Skeletal muscle satellite cell (primary cell): ENCODE results near the gene TPP1.

Source experiments
- H3K27me3 ChIP-seq: 2 replicates; pipeline ENCODE4 v1.7.0; 2013; ENCODE audit warnings: low read length; ENCODE audit not compliant: control insufficient read depth, insufficient read depth
- H3K36me3 ChIP-seq: 2 replicates; pipeline ENCODE4 v1.7.0; 2013; ENCODE audit warnings: mild to moderate bottlenecking, control low read depth, low read length; ENCODE audit not compliant: insufficient read depth
- H3K4me1 ChIP-seq: 2 replicates; pipeline ENCODE4 v1.7.0; 2013; ENCODE audit warnings: low read length; ENCODE audit not compliant: control insufficient read depth, insufficient read depth
- H3K4me2 ChIP-seq: 2 replicates; pipeline ENCODE4 v1.7.0; 2013; ENCODE audit warnings: mild to moderate bottlenecking, low read length
- H3K4me3 ChIP-seq: 2 replicates; pipeline ENCODE4 v1.7.0; 2013; ENCODE audit warnings: low read length
- H3K9ac ChIP-seq: 2 replicates; pipeline ENCODE4 v1.7.0; 2013; ENCODE audit warnings: mild to moderate bottlenecking, low read depth, low read length, moderate library complexity
- H3K9me3 ChIP-seq: replicated peaks from 2 replicates; pipeline ENCODE4 v1.7.0; 2013; ENCODE audit warnings: mild to moderate bottlenecking, control low read depth, low read length

TPP1 gene

GRCh38 chr11:6596239-6596877 is 22.9 kb downstream of the TPP1 start:
- H3K4me1 ChIP-seq = no peaks in the 10 kb centered on the region
- no peaks in the 10 kb centered on the region for H3K27me3 ChIP-seq
- no peaks in the 10 kb centered on the region for H3K9me3 ChIP-seq
- H3K4me2 ChIP-seq = no peak overlapping the region
- peaks cover 52% of the 10 kb centered on the region for H3K36me3 ChIP-seq
- no peak overlapping the region for H3K4me3 ChIP-seq
- H3K9ac ChIP-seq = no peak overlapping the region

GRCh38 chr11:6594142-6594768 is 25.0 kb downstream of the TPP1 start:
- no peak overlapping the region for H3K4me3 ChIP-seq
- H3K27me3 ChIP-seq = no peaks in the 10 kb centered on the region
- H3K36me3 ChIP-seq = peaks cover 35% of the 10 kb centered on the region
- H3K9me3 ChIP-seq = no peaks in the 10 kb centered on the region
- H3K4me2 ChIP-seq = no peak overlapping the region
- no peaks in the 10 kb centered on the region for H3K4me1 ChIP-seq
- H3K9ac ChIP-seq = no peak overlapping the region

DNA sequence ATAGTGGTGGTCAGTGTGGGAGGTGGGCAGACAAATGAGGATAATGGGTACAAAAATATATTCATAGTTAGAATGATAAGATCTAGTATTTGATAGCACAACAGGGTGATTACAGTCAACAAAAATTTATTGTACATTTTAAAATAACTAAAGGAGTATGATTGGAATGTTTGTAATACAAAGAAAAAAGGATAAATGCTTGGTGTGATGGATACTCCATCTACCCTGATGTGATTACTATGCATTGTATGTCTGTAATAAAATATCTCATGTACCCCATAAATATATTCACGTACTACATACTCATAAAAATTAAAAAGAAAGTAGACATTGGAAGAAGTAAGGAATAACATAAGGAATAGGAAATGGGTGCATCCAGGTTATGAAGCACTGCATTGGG is 31.2 kb downstream of the TPP1 start:
- peak overlapping the region; percentile 32 for H3K4me2 ChIP-seq
- H3K36me3 ChIP-seq = no peaks in the 10 kb centered on the region
- peaks cover 4% of the 10 kb centered on the region for H3K9me3 ChIP-seq
- peaks cover 6% of the 10 kb centered on the region for H3K4me1 ChIP-seq
- no peaks in the 10 kb centered on the region for H3K27me3 ChIP-seq
- H3K9ac ChIP-seq = no peak overlapping the region
- no peak overlapping the region for H3K4me3 ChIP-seq

- Histone ChIP-seq H3K9ac (no peak overlapping the region), H3K36me3 (no peaks in the 10 kb centered on the region), H3K4me2 (peak overlapping the region; percentile 32)
Observed at GRCh38 chr11:6587360-6587953, 31.8 kb downstream of the TPP1 start.

DNA sequence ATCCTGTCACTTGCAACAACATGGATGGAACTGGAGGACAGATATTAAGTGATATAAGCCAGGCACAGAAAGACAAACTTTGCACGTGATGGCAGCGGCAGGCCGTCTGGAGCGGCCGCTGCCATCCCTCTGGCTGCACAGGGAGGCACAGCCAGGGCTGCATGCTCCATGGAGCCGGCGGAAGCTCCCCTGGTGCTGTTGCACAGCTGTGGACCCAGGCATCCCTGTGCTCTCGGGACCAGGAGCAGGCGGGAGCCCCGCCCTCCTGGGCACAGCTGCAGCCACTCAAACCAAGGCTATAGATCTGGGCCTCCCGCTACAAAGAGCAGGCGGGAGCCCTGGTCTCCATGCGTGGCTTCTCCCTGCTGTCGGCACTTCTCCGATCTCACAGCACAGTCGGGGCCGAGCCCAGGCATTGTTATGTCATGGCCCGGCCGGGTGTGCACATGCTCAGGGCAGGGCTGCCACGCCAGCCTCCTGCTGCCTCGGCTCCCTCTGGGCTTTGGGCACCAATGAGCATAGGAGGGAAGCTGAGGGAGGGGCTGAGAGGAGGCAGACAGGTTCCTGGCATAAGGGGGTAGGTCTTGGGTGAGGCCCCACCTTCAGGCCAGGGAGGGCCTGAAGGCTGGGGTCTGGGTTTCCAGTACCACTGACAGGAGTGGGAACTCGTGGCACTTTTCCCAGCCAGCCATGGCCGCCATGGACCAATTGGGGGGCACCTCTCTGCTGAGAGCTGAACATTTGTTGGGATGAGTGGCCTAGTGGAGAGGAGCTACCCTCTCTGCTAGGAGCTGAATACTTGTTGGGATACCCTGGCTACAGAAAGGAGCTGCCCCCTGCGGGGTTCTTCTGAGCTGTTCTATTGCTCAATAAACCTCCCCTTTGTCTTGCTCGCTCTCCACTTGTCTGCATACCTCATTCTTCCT is 32.5 kb downstream of the TPP1 start:
- Histone ChIP-seq H3K27me3 (no peaks in the 10 kb centered on the region), H3K9ac (no peak overlapping the region), H3K4me1 (peaks cover 6% of the 10 kb centered on the region), H3K4me3 (no peak overlapping the region), H3K36me3 (no peaks in the 10 kb centered on the region), H3K9me3 (peaks cover 4% of the 10 kb centered on the region), H3K4me2 (peak overlapping the region; percentile 17)

More at GRCh38 chr11:6587360-6587953, 31.8 kb downstream of the TPP1 start:
- peaks cover 4% of the 10 kb centered on the region for H3K9me3 ChIP-seq
- no peaks in the 10 kb centered on the region for H3K27me3 ChIP-seq
- H3K4me1 ChIP-seq = peaks cover 6% of the 10 kb centered on the region
- H3K4me3 ChIP-seq = no peak overlapping the region

- peaks cover 4% of the 10 kb centered on the region for H3K9me3 ChIP-seq
- H3K4me2 ChIP-seq = no peak overlapping the region
- H3K36me3 ChIP-seq = no peaks in the 10 kb centered on the region
- no peaks in the 10 kb centered on the region for H3K27me3 ChIP-seq
- H3K4me3 ChIP-seq = no peak overlapping the region
- no peak overlapping the region for H3K9ac ChIP-seq
- H3K4me1 ChIP-seq = peaks cover 6% of the 10 kb centered on the region
Observed at GRCh38 chr11:6584528-6584927, 34.7 kb downstream of the TPP1 start.

DNA sequence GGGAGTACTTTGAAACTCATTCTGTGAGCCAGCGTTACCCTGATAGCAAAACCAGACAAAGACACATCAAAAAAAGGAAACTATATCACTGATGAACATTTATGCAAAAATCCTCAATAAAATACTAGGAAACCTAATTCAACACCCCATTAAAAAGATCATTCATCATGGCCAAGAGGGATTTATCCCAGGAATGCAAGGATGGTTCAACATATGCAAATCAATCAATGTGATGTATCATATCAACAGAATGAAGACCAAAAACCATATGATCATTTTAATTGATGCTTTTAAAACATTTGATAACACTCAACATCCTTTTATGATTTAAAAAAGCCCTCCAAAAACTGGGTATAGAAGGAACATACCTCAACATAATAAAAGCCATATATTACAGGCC is 35.6 kb downstream of the TPP1 start:
- peaks cover 6% of the 10 kb centered on the region for H3K4me1 ChIP-seq
- no peaks in the 10 kb centered on the region for H3K27me3 ChIP-seq
- H3K9me3 ChIP-seq = peaks cover 4% of the 10 kb centered on the region
- no peak overlapping the region for H3K4me2 ChIP-seq
- H3K36me3 ChIP-seq = no peaks in the 10 kb centered on the region
- no peak overlapping the region for H3K4me3 ChIP-seq
- H3K9ac ChIP-seq = no peak overlapping the region

- Histone ChIP-seq H3K27me3 (no peaks in the 10 kb centered on the region), H3K9ac (no peak overlapping the region), H3K4me3 (no peak overlapping the region), H3K4me1 (no peaks in the 10 kb centered on the region), H3K9me3 (peaks cover 3% of the 10 kb centered on the region), H3K4me2 (no peak overlapping the region), H3K36me3 (no peaks in the 10 kb centered on the region)
Observed at GRCh38 chr11:6579681-6580080, 39.5 kb downstream of the TPP1 start.

- no peaks in the 10 kb centered on the region for H3K27me3 ChIP-seq
- H3K4me2 ChIP-seq = no peak overlapping the region
- H3K36me3 ChIP-seq = no peaks in the 10 kb centered on the region
- no peak overlapping the region for H3K9ac ChIP-seq
- no peaks in the 10 kb centered on the region for H3K9me3 ChIP-seq
- no peaks in the 10 kb centered on the region for H3K4me1 ChIP-seq
- H3K4me3 ChIP-seq = no peak overlapping the region
Observed at GRCh38 chr11:6578134-6578533, 41.1 kb downstream of the TPP1 start.

DNA sequence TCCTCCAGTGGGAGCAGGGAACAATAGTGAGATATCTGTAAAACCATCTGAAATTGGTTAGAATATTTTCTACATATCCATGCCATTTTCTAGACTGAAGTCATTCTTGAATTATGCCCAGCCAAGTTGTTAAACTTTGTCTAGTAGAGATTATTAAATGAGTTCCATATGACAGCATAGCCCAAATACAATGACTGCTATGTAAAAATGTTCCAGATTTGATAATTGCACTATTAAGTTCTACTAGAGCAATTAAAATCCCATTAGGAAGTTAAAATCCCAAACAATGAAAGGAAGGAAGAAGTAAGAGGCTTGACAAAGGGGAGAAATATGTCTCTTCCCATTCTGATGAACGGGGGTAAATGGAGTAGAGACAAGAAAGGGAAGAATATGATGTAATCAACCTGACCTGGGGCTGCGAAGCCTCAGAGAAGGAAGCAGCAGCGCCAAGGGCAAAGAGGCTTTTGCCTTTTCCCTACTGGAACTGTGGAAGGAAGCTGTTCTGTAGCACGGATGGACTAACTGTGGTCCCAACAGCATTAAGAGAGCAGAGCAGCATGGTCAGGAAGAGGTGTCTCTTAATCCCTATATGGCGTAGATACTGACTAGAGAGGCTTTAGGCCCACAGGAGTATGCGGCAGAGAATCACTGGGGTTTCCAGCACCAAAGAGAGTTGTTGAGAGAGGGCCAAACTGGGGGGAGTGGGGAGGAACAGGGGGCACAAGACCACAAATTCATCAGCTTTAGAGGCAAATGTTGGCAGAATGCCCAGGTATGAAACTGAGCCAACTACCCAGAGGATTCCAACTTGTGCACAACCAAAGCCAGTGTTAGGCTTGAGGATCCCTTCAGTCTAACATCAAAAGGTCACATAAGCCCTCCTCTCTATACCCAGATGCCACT is 42.5 kb downstream of the TPP1 start:
- Histone ChIP-seq H3K4me3 (no peak overlapping the region), H3K4me1 (peaks cover 9% of the 10 kb centered on the region), H3K36me3 (no peaks in the 10 kb centered on the region), H3K27me3 (no peaks in the 10 kb centered on the region), H3K4me2 (no peak overlapping the region), H3K9me3 (no peaks in the 10 kb centered on the region), H3K9ac (no peak overlapping the region)
